Liver (tissue), 3 donors: Measurements from ENCODE around the gene PKD2L1.

Experiments
- CTCF ChIP-seq: fragments of 150-350 bp; IDR thresholded peaks from 2 replicates; pipeline ENCODE4 v1.5.1; 2017; ENCODE audit warnings: improper control_type of control experiment, low read depth, low read length; ENCODE audit not compliant: missing input control
- EGR1 ChIP-seq, 2 donors: IDR thresholded peaks; 2 replicates each; pipeline ENCODE4 v1.6.1; 2016 to 2018; ENCODE audit warnings: antibody characterized with exemption in 2 of 2, low read depth in 2 of 2
- JUND ChIP-seq, 2 donors: IDR thresholded peaks; 2 replicates each; pipeline ENCODE4 v1.6.1; 2016; ENCODE audit warnings: antibody characterized with exemption in 2 of 2
- MAX ChIP-seq: IDR thresholded peaks from 2 replicates; pipeline ENCODE4 v1.6.1; 2016; ENCODE audit warnings: antibody characterized with exemption
- RAD21 ChIP-seq, 2 donors: IDR thresholded peaks; 2 replicates each; pipeline ENCODE4 v1.6.1; 2016; ENCODE audit warnings: antibody characterized with exemption in 2 of 2, mild to moderate bottlenecking in 2 of 2
- REST ChIP-seq: IDR thresholded peaks from 2 replicates; pipeline ENCODE4 v1.6.1; 2016; ENCODE audit warnings: antibody characterized with exemption, mild to moderate bottlenecking
- TAF1 ChIP-seq: conservative IDR thresholded peaks from 2 replicates; pipeline ENCODE4 v1.6.1; 2016; ENCODE audit warnings: antibody characterized with exemption, mild to moderate bottlenecking
- YY1 ChIP-seq: IDR thresholded peaks from 2 replicates; pipeline ENCODE4 v1.6.1; 2016; ENCODE audit warnings: antibody characterized with exemption, mild to moderate bottlenecking
- donor health status: healthy.
- donor health status: healthy.

GRCh38 chr10:100364735-100365391, 34.8 kb upstream of the PKD2L1 start:
- TF ChIP-seq JUND (IDR thresholded peaks at IDR 0.05) (peak; percentile 88 to 89), CTCF (no peak), TAF1 (no peak), REST (peak; percentile 64), YY1 (peak; percentile 95), EGR1 (IDR thresholded peaks at IDR 0.05; ENCODE audit: low read depth in 2 of 2) (peak in 1 of 2 donors; percentile 72), MAX (peak; percentile 90), RAD21 (IDR thresholded peaks at IDR 0.05) (peak; percentile 51 to 54)
